Liver (tissue), 9 donors: ENCODE results near the gene CCDC167. TPM values are rescaled to one million over a fixed set of nuclear protein-coding genes. Genes with fewer than 3 reads are reported as not detected.

Source experiments
- DNase-seq: peaks from one replicate; pipeline ENCODE4 v3.0.0-alpha.2; 2017; ENCODE audit warnings: low spot score
- H3K27ac ChIP-seq, 2 donors: one replicate each; pipeline ENCODE4 v1.7.0; 2013; ENCODE audit warnings: inconsistent platforms in 2 of 2, low read length in 2 of 2, control low read depth in 1 of 2, low read depth in 1 of 2, mild to moderate bottlenecking in 1 of 2
- H3K27me3 ChIP-seq, 4 donors: one replicate each; pipeline versions ENCODE4 v1.6.1 to v1.7.0; 2013; ENCODE audit warnings: low read length in 3 of 4, inconsistent platforms in 1 of 4, mild to moderate bottlenecking in 1 of 4, moderate library complexity in 1 of 4; ENCODE audit not compliant: control insufficient read depth in 4 of 4, insufficient read depth in 4 of 4
- H3K36me3 ChIP-seq, 4 donors: one replicate each; pipeline versions ENCODE4 v1.6.1 to v1.7.0; 2013; ENCODE audit warnings: low read length in 3 of 4, mild to moderate bottlenecking in 3 of 4, low read depth in 1 of 4, moderate library complexity in 1 of 4; ENCODE audit not compliant: control insufficient read depth in 4 of 4, insufficient read depth in 3 of 4
- H3K4me1 ChIP-seq, 4 donors: one replicate each; pipeline versions ENCODE4 v1.6.1 to v1.7.0; 2013; ENCODE audit warnings: low read length in 3 of 4, mild to moderate bottlenecking in 3 of 4, moderate library complexity in 1 of 4; ENCODE audit not compliant: control insufficient read depth in 4 of 4, insufficient read depth in 4 of 4
- H3K4me3 ChIP-seq, 3 donors: one replicate each; pipeline versions ENCODE4 v1.6.1 to v1.7.0; 2013; ENCODE audit warnings: low read length in 3 of 3, control low read depth in 1 of 3, low read depth in 1 of 3, mild to moderate bottlenecking in 1 of 3
- H3K9ac ChIP-seq, 2 donors: one replicate each; pipeline ENCODE4 v1.7.0; 2013; ENCODE audit warnings: low read length in 2 of 2, mild to moderate bottlenecking in 2 of 2, moderate library complexity in 2 of 2, control low read depth in 1 of 2, low read depth in 1 of 2
- H3K9me3 ChIP-seq, 4 donors: one replicate each; pipeline versions ENCODE4 v1.6.1 to v1.7.0; 2013; ENCODE audit warnings: low read length in 3 of 4; ENCODE audit not compliant: control insufficient read depth in 4 of 4
- FOXA1 ChIP-seq: IDR thresholded peaks from 2 replicates; pipeline ENCODE4 v1.6.1; 2016; ENCODE audit warnings: antibody characterized with exemption
- HNF4A ChIP-seq, 2 donors: conservative IDR thresholded peaks; 2 replicates each; pipeline ENCODE4 v1.6.1; 2016; ENCODE audit warnings: antibody characterized with exemption in 2 of 2, mild to moderate bottlenecking in 2 of 2
- HNF4G ChIP-seq: IDR thresholded peaks from 2 replicates; pipeline ENCODE4 v1.6.1; 2016; ENCODE audit warnings: antibody characterized with exemption
- JUND ChIP-seq, 2 donors: IDR thresholded peaks; 2 replicates each; pipeline ENCODE4 v1.6.1; 2016; ENCODE audit warnings: antibody characterized with exemption in 2 of 2
- NR2F2 ChIP-seq: IDR thresholded peaks from 2 replicates; pipeline ENCODE4 v1.6.1; 2016; ENCODE audit warnings: antibody characterized with exemption
- RAD21 ChIP-seq, 2 donors: IDR thresholded peaks; 2 replicates each; pipeline ENCODE4 v1.6.1; 2016; ENCODE audit warnings: antibody characterized with exemption in 2 of 2, mild to moderate bottlenecking in 2 of 2
- REST ChIP-seq: IDR thresholded peaks from 2 replicates; pipeline ENCODE4 v1.6.1; 2016; ENCODE audit warnings: antibody characterized with exemption, mild to moderate bottlenecking
- SP1 ChIP-seq: IDR thresholded peaks from 2 replicates; pipeline ENCODE4 v1.6.1; 2018; ENCODE audit warnings: antibody characterized with exemption, mild to moderate bottlenecking
- TAF1 ChIP-seq: conservative IDR thresholded peaks from 2 replicates; pipeline ENCODE4 v1.6.1; 2016; ENCODE audit warnings: antibody characterized with exemption, mild to moderate bottlenecking
- YY1 ChIP-seq: IDR thresholded peaks from 2 replicates; pipeline ENCODE4 v1.6.1; 2016; ENCODE audit warnings: antibody characterized with exemption, mild to moderate bottlenecking
- WGBS: extraction: QIAGEN DNeasy Blood & Tissue Kit; methylation state at CpG from one replicate; pipeline ENCODE4 v1.1.7; 2013; 5-methylcytosine and 5-hydroxymethylcytosine counted together
- polyA plus RNA-seq, 2 donors: library from polyadenylated mRNA; stranded (reverse) in 1 of 2; unstranded in 1 of 2; fragments of 200-250 nt in 1 of 2; fragments of >200 nt in 1 of 2; fragmentation: Nextera tagmentation in 1 of 2; extraction: Ambion mirVana in 1 of 2; gene quantifications; one replicate each; pipeline versions ENCODE4 v1.2.1 to v1.2.3, GENCODE V29; 2013 to 2015
- total RNA-seq, 2 donors: library from RNA; depleted of rRNA; stranded (reverse); fragments of >200 nt; gene quantifications; one replicate each; pipeline ENCODE4 v1.2.3, GENCODE V29; 2014
- TF ChIP-seq, protein P1 (sequence below): fragments of 150-350 bp; IDR thresholded peaks from 2 replicates; pipeline ENCODE4 v1.5.1; 2017; ENCODE audit warnings: improper control_type of control experiment, low read depth, low read length; ENCODE audit not compliant: missing input control
- TF ChIP-seq, protein P2 (sequence below): IDR thresholded peaks from 2 replicates; pipeline ENCODE4 v1.6.1; 2016; ENCODE audit warnings: antibody characterized with exemption
- TF ChIP-seq, protein P3 (sequence below): IDR thresholded peaks from 2 replicates; pipeline ENCODE4 v1.6.1; 2016; ENCODE audit warnings: antibody characterized with exemption
- TF ChIP-seq, protein P4 (sequence below): IDR thresholded peaks from 2 replicates; pipeline ENCODE4 v1.6.1; 2016; ENCODE audit warnings: antibody characterized with exemption
- donor health status: healthy.
- donor health status: healthy.
- donor health status: healthy.
- donor health status: healthy.
- donor health status: healthy.

CCDC167 gene
- total and polyA plus RNA-seq, 4 donors: 14.1 to 54.8 (median 42.7) TPM

DNA sequence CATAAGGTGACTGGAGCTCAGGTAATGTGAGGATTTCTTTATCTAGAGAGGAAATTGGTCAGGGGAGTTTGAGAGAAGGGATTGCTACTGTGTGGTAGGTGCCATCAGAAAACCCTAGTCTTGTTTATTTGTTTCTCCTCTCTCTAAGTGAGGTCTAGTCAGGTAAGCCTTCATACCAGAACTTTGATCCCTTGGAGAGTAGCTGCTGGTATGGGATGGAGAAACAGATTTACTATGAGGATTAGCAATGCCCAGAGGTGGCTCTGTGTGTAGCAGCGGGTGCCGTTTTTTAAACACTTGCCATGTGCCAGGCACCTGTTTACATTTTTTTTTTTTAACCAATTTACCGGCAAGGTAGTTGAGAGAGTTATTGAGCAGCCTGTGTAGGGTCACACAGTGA, 47.2 kb downstream of the CCDC167 start (continued):
- TF ChIP-seq JUND (IDR thresholded peaks at IDR 0.05): no peak
- no peak for TF ChIP-seq REST

GRCh38 chr6:37451441-37452193, 48.1 kb downstream of the CCDC167 start:
- peaks cover 11 to 71% (median 39%) of the 10 kb centered on the region in 4 donors for H3K36me3 ChIP-seq
- no peak overlapping the region for H3K27ac ChIP-seq
- 90% methylated on average over 2 of the region's 2 CpGs for WGBS
- peak; percentile 12 for DNase-seq
- no peaks in the 10 kb centered on the region for H3K27me3 ChIP-seq
- no peaks in the 10 kb centered on the region for H3K9me3 ChIP-seq
- H3K9ac ChIP-seq: no peak overlapping the region
- H3K4me3 ChIP-seq: no peak overlapping the region
- TF ChIP-seq NR2F2 (no peak), JUND (IDR thresholded peaks at IDR 0.05) (no peak), TAF1 (no peak), SP1 (no peak), FOXA1 (no peak), HNF4G (no peak), YY1 (no peak), RAD21 (IDR thresholded peaks at IDR 0.05) (no peak), HNF4A (conservative IDR thresholded peaks at IDR 0.05) (no peak)
- TF ChIP-seq, protein P1, sequence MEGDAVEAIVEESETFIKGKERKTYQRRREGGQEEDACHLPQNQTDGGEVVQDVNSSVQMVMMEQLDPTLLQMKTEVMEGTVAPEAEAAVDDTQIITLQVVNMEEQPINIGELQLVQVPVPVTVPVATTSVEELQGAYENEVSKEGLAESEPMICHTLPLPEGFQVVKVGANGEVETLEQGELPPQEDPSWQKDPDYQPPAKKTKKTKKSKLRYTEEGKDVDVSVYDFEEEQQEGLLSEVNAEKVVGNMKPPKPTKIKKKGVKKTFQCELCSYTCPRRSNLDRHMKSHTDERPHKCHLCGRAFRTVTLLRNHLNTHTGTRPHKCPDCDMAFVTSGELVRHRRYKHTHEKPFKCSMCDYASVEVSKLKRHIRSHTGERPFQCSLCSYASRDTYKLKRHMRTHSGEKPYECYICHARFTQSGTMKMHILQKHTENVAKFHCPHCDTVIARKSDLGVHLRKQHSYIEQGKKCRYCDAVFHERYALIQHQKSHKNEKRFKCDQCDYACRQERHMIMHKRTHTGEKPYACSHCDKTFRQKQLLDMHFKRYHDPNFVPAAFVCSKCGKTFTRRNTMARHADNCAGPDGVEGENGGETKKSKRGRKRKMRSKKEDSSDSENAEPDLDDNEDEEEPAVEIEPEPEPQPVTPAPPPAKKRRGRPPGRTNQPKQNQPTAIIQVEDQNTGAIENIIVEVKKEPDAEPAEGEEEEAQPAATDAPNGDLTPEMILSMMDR: no peak
- TF ChIP-seq, protein P2, sequence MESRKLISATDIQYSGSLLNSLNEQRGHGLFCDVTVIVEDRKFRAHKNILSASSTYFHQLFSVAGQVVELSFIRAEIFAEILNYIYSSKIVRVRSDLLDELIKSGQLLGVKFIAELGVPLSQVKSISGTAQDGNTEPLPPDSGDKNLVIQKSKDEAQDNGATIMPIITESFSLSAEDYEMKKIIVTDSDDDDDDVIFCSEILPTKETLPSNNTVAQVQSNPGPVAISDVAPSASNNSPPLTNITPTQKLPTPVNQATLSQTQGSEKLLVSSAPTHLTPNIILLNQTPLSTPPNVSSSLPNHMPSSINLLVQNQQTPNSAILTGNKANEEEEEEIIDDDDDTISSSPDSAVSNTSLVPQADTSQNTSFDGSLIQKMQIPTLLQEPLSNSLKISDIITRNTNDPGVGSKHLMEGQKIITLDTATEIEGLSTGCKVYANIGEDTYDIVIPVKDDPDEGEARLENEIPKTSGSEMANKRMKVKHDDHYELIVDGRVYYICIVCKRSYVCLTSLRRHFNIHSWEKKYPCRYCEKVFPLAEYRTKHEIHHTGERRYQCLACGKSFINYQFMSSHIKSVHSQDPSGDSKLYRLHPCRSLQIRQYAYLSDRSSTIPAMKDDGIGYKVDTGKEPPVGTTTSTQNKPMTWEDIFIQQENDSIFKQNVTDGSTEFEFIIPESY: no peak
- TF ChIP-seq, protein P3, sequence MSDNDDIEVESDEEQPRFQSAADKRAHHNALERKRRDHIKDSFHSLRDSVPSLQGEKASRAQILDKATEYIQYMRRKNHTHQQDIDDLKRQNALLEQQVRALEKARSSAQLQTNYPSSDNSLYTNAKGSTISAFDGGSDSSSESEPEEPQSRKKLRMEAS: no peak
- peaks cover 0 to 5% (median 0%) of the 10 kb centered on the region in 4 donors for H3K4me1 ChIP-seq

DNA sequence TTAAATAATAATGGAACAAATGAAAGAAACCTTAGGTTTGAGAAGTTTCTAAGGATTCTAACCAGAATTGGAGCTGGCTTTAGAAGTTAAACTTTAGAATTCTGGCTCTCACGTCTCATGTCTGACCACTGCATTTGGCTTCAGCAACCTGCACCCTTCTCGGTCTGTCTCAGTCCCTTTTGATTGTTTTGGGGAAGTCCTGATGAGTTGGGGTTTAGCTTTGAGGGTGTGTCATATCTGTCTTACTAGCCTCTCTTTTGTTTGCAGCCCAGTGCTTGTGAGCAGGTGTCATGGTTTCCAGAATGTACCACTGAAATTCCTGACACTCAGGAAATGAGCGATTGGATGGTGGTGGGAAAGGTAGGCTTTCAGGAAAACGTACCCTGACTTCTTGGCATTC, 49.7 kb downstream of the CCDC167 start:
- WGBS: 94% methylated on average over 4 of the region's 4 CpGs
- TF ChIP-seq, protein P4, sequence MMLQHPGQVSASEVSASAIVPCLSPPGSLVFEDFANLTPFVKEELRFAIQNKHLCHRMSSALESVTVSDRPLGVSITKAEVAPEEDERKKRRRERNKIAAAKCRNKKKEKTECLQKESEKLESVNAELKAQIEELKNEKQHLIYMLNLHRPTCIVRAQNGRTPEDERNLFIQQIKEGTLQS: no peak
- TF ChIP-seq NR2F2 (no peak), YY1 (no peak), SP1 (no peak), JUND (IDR thresholded peaks at IDR 0.05) (no peak)
- TF ChIP-seq, protein P2: no peak
- TF ChIP-seq, protein P1: no peak

More for the DNA sequence above, 49.7 kb downstream of the CCDC167 start:
- Histone ChIP-seq H3K27me3 (no peaks in the 10 kb centered on the region), H3K27ac (no peak overlapping the region), H3K4me1 (peaks cover 0 to 5% (median 0%) of the 10 kb centered on the region in 4 donors), H3K9ac (no peak overlapping the region), H3K9me3 (no peaks in the 10 kb centered on the region), H3K4me3 (no peak overlapping the region), H3K36me3 (peaks cover 17 to 72% (median 43%) of the 10 kb centered on the region in 4 donors)
- no peak for DNase-seq
